ENCODE data around the gene AP2A2.

Gene AP2A2

DNA sequence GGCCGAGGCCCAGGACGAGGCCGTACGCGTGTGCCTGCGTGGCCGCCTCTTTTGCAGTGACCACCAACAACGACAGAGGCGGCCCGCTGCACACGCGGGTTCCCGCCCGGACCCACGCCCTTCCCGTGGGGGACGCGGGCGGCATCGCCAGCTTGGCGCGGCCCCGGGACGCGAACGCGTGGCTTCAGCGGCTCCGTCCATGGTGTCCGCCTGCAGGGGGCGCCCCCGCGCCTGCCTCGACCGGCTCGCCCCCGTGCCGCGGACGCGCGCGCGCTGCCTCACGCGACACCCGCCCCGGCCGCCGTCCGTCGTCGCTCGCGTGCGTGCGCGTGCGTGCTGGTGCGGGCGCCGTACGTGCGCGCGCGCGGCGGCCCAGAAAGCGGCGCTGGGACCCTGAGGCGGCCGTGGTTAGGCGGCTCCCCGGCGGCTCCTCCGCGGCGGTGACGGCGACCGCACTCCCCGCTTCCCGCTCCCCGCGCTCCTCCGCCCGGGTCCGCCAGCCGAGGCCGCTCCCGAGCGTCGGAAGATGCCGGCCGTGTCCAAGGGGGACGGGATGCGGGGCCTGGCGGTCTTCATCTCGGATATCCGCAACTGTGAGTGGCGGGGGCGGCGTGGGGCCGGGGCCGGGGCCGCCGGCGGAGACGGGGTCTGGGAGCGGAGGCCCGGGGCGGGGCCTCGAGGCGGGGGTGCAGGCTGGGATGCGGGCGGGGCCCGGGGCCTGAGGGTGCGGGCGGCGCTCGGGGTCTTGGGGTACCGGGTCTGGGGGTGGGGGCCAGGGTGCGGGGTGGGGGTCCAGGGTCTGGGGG is at the start of gene AP2A2:
TSS of gene AP2A2 (plus strand) at position 375 of the 806 bp plus-strand sequence. CDS start at position 527, 152 bp downstream.
- peak; percentile 91 for DNase-seq

- no peak for DNase-seq
Observed at GRCh38 chr11:876545-876944, 49.1 kb upstream of the AP2A2 start.

GRCh38 chr11:877565-877964 is 48.1 kb upstream of the AP2A2 start:
- peak; percentile 25 for DNase-seq

DNA sequence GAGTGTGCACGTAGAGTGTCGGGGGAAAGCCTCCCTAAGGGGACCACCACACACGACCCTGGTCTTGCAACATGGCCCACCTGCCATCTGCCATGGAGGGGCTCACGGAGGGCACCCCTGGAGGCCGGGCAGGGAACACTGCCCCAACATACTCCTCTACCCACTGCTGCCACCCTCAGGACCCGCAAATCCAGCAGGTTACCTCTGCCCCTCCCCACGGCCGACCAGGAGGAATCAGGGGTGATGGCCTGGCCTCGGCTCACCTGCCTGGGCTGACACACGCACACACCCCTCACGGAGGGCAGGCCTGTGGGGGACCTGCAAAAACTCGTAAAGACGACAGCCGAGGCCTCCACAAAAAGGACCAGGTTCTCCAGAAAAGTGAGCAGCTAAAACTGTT is 45.2 kb upstream of the AP2A2 start:
- no peak for DNase-seq

DNA sequence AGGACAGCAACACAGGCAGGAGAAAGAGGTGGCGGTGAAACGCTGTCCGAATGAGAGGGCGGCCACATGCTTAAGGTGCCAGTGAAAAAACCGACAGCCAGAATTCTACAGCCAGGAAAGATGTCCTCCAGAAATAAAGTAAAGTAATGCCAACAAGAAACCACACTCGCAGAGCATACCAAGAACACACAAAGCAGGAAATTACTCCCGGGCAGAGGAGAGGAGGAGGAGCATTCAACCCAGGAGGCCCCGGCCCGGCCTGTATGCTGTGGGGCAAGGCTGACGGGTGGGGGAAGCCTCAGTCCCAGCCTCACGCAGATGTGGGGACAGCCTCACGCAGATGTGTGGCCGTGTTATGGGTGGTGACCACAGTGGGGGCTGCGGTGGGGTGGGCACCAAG is 43.1 kb upstream of the AP2A2 start:
- no peak for DNase-seq

GRCh38 chr11:883527-883926 is 42.1 kb upstream of the AP2A2 start:
- no peak for DNase-seq

- DNase-seq: no peak
Observed at GRCh38 chr11:884578-885070, 41.0 kb upstream of the AP2A2 start.

DNA sequence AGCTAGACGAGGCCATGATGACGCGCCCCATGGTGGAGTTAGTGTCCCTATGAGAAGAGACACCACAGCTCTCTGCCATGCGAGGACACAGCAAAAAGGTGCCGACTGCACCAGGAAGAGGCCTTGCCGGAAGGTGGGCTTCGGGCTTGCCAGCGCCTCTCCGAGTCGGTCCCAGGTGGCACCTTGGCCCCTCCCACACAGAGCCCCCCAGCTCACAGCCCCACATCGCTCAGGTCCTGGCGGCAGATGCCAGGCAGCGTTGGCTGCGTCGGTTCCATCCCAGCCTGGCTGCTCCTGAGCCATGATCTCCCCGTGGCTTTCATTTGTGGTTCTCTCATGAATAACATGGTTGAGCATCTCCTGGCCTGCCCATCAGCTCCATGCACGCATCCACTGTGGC is 39.1 kb upstream of the AP2A2 start:
- DNase-seq: no peak

DNA sequence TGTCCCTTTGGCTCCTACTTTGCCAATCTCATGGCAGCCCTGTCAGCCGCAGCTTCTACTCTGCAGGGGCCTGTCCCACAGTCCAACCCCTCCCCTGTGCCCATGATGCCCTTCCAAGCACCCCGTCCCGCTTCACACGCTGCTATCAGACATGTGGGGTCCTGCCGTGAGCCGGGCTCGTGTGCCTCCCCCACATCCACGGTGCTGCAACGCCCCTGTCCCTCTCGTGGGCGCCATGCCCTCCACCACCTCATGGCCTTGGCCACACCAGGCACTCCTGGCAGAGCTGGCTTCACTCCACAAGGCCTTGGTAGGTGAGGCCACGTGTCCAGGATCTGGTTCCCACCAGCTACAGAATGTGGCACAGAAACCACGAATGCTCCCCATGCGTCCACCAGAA is 38.1 kb upstream of the AP2A2 start:
- DNase-seq: no peak

DNA sequence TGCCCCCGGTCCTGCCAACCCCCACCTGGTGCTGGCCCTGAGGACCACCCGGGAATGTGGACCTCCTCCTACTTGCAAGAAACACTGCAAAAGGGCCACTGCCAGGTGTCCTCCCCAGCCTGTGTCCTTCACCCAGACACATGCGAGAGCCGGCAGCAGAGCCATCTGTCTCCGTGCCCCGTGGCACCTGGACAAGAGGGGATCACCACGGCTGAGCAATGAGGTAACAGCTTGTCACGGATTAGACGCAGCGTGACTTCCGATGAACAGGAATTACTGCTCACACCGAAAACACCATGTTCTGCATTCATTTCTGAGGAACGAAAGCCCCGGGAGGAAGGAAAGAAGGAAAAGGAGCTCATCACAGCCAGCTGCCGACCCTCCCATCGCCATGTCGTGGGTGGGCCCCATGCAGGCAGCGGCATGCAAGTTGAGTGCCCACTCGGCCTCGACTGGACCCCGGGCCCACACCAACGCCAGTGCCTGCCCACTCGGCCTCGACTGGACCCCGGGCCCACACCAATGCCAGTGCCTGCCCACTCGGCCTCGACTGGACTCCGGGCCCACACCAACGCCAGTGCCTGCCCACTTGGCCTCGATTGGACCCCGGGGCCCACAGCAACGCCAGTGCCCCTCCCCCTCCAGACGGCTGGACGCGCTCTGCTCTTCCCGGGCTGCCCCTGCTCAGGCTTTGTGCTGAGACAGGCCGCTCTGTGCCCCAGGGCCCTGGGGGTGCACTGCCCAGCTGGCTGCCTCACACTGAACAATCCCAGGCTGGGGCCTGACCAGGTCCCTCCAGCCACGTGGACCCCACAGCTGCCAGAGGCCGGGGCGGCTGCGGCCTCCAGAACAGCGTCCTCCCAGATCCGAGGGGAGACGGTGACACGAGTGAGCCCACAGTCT is 37.1 kb upstream of the AP2A2 start:
- DNase-seq: no peak

DNA sequence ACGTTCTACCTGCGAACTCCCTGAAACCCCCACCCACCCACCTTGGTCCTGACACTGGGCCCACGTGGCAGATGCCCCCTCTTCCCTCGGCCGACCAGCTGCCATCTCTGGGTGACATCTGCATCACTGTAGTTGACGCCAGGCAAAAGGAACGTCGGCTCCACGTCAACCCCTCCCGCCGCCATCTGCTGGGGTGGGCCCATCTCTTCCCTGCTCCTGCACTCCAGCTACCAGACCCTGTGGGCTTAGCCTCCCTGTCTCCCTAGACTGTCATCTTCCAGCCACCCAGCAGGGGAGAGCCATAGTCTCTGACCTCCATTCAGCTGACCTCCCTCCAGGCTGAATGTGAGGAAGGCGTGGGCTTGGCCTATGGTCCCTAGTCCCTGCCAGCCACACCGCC is 36.4 kb upstream of the AP2A2 start:
- no peak for DNase-seq

- DNase-seq: no peak
Observed at GRCh38 chr11:889687-890475, 35.8 kb upstream of the AP2A2 start.

DNA sequence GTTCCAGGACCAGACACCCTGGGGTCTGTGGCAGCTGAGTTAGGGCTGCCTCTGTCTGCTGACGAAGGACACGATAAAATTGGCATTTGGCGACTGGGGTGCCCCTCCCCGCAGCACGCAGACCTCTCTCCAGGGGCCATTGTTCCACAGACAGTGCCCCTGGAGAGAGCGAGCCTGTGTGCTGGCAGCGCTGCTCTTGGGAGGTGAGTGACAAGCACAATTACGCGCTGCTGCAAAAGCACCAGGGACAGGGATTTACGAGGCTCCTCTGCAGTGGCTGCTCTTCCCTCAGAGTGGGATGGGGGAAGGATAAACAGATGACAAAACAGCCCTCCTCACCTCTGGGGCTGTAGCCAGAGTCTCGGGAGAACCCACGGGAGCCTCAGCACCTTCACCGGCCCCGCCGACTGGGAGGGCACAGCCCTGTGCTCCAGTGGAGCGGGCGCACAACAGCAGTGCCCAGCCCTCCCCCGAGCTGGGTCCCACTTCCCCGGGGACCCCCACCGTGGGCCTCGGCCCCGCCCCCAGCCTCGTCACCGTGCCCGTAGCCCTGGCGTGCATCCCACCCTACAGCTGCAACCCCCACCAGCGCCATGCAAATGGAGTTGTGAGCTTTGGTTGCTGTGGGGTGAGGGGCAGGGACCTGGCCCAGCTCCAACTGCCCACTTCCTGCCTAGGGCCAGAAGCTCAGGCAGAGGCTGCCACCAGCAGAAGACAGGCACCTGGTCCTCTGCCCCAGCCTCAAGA is 34.7 kb upstream of the AP2A2 start:
- DNase-seq: no peak

- no peak for DNase-seq
Observed at GRCh38 chr11:893008-893654, 32.5 kb upstream of the AP2A2 start.

DNA sequence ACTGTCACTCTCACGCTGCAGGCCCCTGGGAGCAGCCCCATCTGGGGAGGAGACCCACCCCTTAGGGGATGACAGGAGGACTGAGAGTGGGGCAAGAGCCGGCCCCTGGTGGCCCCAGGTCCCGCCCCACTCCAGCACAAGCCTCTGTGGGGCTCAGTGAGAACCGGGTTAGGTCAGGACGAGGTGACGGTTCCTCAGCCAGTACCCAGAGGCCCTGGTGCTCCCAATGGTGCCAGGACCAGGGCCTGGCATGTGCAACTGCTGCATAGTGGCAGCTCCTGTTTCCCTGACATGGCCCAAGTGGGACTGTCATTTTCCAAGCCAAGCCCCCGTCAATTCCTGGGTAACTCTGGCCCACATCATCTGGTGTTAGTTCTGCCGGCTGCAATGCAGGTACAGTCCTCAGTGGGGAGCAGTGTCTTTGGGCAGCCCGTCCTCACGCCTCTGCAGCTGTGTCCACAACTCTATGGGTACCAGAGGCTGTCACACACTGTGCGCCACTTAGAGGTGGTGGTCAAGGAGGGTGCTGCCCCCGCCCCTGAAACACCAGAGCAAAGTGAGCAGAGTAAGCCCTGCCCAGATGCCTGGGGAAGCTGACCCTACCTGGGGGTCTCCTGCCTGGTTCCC is 31.0 kb upstream of the AP2A2 start:
- DNase-seq: no peak

DNA sequence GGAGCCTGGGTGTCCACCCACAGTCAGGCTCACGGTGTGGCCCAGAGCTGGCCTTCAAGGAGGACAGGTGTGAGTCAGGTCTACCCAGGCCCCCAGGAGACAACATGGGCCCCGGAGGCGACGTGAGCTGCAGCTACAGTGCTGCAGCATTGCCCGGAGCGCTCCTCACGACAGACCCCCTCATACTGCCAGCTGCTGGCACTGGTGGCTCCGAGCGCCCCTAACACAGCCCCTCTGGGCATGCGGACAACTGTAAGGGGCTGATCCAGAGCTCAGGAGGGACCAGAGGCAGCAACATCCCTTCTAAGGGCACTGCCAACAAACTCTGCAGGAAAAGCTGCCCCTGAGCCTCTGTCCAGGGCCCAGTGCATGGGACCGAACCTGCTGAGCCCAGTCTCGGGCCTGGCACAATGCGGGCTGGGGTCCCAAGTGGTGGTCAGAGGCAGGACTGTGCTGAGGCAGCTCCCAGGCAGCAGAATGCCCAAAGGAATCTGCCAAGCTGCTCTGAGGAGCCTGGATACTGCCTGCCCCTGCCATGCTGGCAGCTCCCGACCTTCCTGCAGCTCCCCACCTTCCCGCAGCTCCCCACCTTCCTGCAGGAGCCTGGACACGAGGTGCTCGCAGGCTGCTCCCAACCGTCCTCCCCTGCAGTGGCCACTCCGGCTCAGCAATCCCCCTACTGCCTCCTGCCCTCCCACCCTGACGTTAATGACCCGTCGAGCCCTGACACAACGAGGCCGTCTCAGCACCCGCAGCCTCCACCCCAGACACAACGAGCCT is 30.1 kb upstream of the AP2A2 start:
- DNase-seq: no peak

GRCh38 chr11:897253-898142 is 28.2 kb upstream of the AP2A2 start:
- no peak for DNase-seq

- no peak for DNase-seq
Observed at GRCh38 chr11:898143-898511, 27.5 kb upstream of the AP2A2 start.

- no peak for DNase-seq
Observed at GRCh38 chr11:898540-899190, 27.0 kb upstream of the AP2A2 start.
